Skeletal muscle satellite cell (primary cell): ENCODE results near the gene SPATC1L.
"Not testable (repeated sequence)": the region's sequence is repeated elsewhere in the genome, so short reads cannot be mapped to it uniquely, and the experiment has no call there.

Experiments
- H3K27me3 ChIP-seq: 2 replicates; pipeline ENCODE4 v1.7.0; 2013; ENCODE audit warnings: low read length; ENCODE audit not compliant: control insufficient read depth, insufficient read depth
- H3K36me3 ChIP-seq: 2 replicates; pipeline ENCODE4 v1.7.0; 2013; ENCODE audit warnings: mild to moderate bottlenecking, control low read depth, low read length; ENCODE audit not compliant: insufficient read depth
- H3K4me1 ChIP-seq: 2 replicates; pipeline ENCODE4 v1.7.0; 2013; ENCODE audit warnings: low read length; ENCODE audit not compliant: control insufficient read depth, insufficient read depth
- H3K4me2 ChIP-seq: 2 replicates; pipeline ENCODE4 v1.7.0; 2013; ENCODE audit warnings: mild to moderate bottlenecking, low read length
- H3K4me3 ChIP-seq: 2 replicates; pipeline ENCODE4 v1.7.0; 2013; ENCODE audit warnings: low read length
- H3K9ac ChIP-seq: 2 replicates; pipeline ENCODE4 v1.7.0; 2013; ENCODE audit warnings: mild to moderate bottlenecking, low read depth, low read length, moderate library complexity
- H3K9me3 ChIP-seq: replicated peaks from 2 replicates; pipeline ENCODE4 v1.7.0; 2013; ENCODE audit warnings: mild to moderate bottlenecking, control low read depth, low read length

SPATC1L gene

GRCh38 chr21:46178961-46179360, 5.3 kb downstream of the SPATC1L start:
- H3K27me3 ChIP-seq, result no peaks in the 10 kb centered on the region
- peaks cover 7% of the 10 kb centered on the region for H3K4me1 ChIP-seq
- no peak overlapping the region for H3K4me3 ChIP-seq
- no peak overlapping the region for H3K9ac ChIP-seq
- no peaks in the 10 kb centered on the region for H3K36me3 ChIP-seq
- H3K4me2 ChIP-seq, result no peak overlapping the region
- peaks cover 5% of the 10 kb centered on the region for H3K9me3 ChIP-seq

DNA sequence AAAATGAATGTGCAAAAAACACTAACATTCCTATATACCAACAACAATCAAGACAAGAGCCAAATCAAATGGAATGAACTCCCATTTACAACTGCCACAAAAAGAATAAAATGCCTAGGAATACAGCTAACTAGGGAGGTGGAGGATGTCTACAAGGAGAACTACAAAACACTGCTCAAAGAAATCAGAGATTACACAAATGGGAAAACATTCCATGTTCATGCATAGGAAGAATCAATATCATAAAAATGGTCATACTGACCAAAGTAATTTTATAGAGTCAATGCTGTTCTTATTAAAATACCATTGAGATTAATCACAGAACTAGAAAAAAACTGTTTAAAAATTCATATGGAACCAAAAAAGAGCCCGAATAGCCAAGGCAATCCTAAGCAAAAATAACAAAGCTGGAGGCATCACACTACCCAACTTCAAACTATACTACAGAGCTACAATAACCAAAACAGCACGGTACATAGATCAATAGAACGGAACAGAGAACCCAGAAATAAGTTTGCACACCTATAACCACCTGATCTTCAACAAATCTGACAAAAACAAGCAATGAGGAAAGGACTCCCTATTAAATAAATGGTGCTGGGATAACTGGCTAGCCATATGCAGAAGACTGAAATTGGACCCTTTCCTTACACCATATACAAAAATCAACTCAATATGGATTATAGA, 7.7 kb downstream of the SPATC1L start:
- H3K4me3 ChIP-seq, H3K27me3 ChIP-seq, H3K9me3 ChIP-seq, H3K4me2 ChIP-seq, H3K4me1 ChIP-seq, H3K36me3 ChIP-seq, H3K9ac ChIP-seq: not testable (repeated sequence)

DNA sequence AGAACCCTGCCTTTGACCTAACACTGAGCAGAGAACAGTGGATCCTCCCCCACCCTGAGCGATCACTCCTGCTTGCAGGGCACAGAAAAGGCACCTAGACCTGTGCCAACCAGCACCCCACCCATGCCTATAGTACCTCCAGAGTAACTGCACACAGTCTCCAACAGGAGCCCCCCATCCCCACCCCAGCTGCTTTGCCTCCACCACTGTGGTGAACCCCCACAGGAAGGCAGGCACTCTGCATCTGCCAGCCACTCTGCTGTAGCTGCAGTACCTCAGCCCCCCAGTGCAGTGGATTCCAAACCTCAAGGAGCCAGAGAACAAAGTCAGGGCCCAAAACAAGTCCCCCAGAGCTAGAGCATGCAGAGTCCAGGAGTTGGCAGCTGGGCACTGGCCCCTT, 10.7 kb downstream of the SPATC1L start:
- H3K27me3 ChIP-seq, result no peaks in the 10 kb centered on the region
- H3K36me3 ChIP-seq, result no peaks in the 10 kb centered on the region
- no peak overlapping the region for H3K4me2 ChIP-seq
- H3K9me3 ChIP-seq, result peaks cover 5% of the 10 kb centered on the region
- H3K4me3 ChIP-seq, result no peak overlapping the region
- no peaks in the 10 kb centered on the region for H3K4me1 ChIP-seq
- H3K9ac ChIP-seq, result no peak overlapping the region

DNA sequence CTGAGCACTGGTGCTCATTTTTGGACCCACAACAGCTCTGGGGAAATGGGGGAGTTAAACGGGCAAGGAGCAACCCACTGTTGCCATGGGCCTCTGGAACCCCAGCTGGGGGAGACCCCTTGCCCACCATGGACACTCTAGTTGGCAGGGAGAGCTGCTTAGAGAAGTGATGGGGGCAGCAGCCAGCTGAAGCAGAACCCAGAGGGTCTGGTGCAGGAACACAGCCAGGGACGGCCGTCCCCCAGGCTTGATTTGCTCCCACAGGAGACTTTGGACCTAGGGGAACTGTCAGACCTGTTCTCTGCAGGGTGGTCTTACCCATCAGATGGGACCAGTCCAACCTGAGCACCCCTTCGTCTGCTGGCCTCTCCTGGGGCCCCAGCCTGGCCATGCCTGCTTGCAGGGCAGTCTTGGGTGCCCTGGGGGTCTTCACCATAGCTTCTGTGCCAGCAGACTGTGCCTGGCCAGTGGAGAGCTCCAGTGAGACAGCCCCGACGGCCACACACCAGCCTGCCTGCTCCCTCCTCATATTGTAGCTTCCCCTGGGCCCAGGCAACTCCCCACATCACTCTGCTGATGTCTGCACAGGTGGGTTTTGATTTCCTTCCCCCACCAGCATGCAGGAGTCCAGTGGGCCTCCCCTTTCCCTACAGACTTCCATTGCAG, 11.3 kb downstream of the SPATC1L start:
- Histone ChIP-seq H3K4me2 (no peak overlapping the region), H3K27me3 (no peaks in the 10 kb centered on the region), H3K36me3 (no peaks in the 10 kb centered on the region), H3K9me3 (peaks cover 5% of the 10 kb centered on the region), H3K9ac (no peak overlapping the region), H3K4me3 (no peak overlapping the region), H3K4me1 (no peaks in the 10 kb centered on the region)

DNA sequence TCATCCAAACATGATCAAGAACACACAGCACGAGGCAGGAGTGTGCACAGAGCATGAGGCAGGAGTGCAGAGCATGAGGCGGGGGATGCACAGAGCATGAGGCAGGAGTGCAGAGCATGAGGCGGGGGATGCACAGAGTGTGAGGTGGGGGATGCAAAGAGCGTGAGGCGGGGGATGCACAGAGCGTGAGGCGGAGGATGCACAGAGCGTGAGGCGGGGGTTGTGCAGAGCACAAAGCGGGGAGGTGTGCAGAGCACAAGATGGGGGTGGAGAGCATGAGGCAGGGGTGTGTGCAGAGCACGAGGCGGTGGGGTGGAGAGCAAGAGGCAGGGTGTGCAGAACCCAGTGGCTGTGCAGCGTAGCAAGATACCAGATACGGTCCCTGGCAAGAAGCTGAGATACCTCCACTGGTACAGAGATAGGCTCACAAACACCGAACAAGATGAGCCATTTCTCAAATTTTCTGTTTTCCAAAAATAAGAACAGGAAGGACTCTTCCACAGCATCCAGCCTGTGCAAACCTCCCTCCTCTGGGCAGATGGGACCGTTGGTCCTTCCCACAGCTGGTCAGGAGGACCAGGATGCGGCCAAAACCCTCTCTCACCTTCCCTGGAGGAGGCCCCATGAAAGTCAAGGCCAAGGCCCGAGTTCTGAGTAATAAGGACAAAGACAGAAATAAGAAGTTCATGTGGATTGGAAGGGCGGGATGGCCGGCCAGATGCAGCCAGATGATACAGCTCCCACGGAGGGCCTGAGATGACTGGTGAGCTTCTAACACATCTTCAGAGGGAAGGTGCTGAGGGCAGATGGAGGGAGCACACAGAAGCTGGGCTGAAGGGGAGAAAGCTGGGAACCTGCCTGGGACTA, 12.0 kb downstream of the SPATC1L start:
- H3K9me3 ChIP-seq, result peaks cover 5% of the 10 kb centered on the region
- no peak overlapping the region for H3K4me3 ChIP-seq
- H3K36me3 ChIP-seq, result no peaks in the 10 kb centered on the region
- no peaks in the 10 kb centered on the region for H3K4me1 ChIP-seq
- no peaks in the 10 kb centered on the region for H3K27me3 ChIP-seq
- H3K4me2 ChIP-seq, result no peak overlapping the region
- H3K9ac ChIP-seq, result no peak overlapping the region

DNA sequence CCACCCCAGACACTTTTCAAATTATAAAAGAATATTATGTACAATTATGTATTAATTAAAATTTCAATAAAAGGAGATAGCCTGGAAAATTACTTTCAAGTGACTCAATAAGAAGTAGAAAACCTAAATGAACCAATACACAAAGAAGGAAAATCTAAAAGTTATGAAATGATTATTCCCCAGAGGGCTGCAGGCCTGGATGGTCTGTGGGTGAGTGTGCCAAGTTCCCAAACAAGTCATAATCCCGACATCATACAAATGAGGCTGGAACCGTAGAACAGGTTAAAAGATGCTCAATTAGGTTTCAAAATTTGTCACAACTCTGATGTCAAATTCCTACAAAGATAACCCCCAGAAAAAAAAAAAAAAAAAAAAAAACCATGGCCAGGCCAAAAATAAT, 12.7 kb downstream of the SPATC1L start:
- H3K4me2 ChIP-seq, result no peak overlapping the region

GRCh38 chr21:46170436-46171193, 13.6 kb downstream of the SPATC1L start:
- H3K4me1 ChIP-seq, H3K36me3 ChIP-seq, H3K4me3 ChIP-seq, H3K4me2 ChIP-seq, H3K9me3 ChIP-seq, H3K27me3 ChIP-seq, H3K9ac ChIP-seq: not testable (repeated sequence)

More for the DNA sequence above, 12.7 kb downstream of the SPATC1L start:
- H3K27me3 ChIP-seq, result no peaks in the 10 kb centered on the region
- H3K9ac ChIP-seq, result no peak overlapping the region
- no peaks in the 10 kb centered on the region for H3K36me3 ChIP-seq
- H3K4me3 ChIP-seq, result no peak overlapping the region
- peaks cover 2% of the 10 kb centered on the region for H3K9me3 ChIP-seq
- no peaks in the 10 kb centered on the region for H3K4me1 ChIP-seq

DNA sequence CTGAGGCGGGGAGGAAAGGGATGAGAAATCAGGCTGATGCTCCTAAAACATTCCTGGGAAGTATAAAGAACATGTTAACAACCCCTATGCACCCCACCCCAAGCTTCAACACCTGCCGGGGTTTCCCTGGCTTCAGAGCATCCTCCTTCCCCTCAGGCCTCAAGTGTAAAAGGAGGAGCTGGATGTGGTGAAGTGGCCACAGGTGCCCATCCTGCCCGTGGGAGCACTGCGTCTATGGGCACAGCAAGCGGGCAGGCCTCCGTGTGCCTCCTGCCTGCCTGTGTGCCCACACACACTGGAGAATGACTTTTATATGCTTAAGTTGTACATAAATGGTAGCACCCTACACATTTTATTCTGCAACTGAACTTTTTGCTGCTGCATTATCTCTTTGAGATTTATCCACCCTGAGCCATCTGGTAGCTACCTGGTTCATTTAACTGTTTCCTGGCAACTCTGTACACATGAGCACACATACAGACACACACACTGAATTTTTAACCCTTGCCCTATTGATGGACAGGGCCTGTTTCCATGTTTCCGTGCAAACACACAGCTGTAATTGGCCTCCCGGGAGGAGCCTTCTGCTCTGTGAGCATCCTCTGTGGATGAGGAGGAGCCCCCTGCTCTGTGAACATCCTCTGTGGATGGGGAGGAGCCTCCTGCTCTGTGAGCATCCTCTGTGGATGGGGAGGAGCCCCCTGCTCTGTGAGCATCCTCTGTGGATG, 15.4 kb downstream of the SPATC1L start:
- no peaks in the 10 kb centered on the region for H3K9me3 ChIP-seq
- H3K4me3 ChIP-seq, result no peak overlapping the region
- H3K27me3 ChIP-seq, result no peaks in the 10 kb centered on the region
- no peak overlapping the region for H3K4me2 ChIP-seq
- H3K4me1 ChIP-seq, result no peaks in the 10 kb centered on the region
- no peaks in the 10 kb centered on the region for H3K36me3 ChIP-seq
- H3K9ac ChIP-seq, result no peak overlapping the region

DNA sequence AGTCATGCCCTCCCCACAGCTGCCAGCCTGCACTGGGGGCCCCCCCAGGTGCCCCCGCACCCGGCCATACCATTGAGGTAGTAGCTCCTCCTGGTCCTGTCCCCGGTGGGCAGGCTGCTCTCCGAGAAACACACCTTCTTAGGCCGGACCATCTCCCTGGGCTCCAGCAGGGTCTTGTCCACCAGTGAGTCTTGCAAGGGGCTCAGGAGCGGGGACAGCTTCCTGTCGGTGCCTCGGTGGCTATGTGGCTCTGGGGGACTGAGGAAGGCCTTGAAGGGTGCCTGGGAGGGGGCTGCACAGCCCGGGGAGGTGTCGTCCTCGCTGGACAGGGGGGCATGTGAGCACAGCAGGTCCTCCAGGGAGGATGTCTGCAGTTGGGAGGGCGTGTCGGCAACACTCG, 16.0 kb downstream of the SPATC1L start:
- H3K4me1 ChIP-seq, result no peaks in the 10 kb centered on the region
- no peaks in the 10 kb centered on the region for H3K27me3 ChIP-seq
- no peak overlapping the region for H3K4me3 ChIP-seq
- H3K36me3 ChIP-seq, result no peaks in the 10 kb centered on the region
- H3K9me3 ChIP-seq, result no peaks in the 10 kb centered on the region
- no peak overlapping the region for H3K4me2 ChIP-seq
- H3K9ac ChIP-seq, result no peak overlapping the region

DNA sequence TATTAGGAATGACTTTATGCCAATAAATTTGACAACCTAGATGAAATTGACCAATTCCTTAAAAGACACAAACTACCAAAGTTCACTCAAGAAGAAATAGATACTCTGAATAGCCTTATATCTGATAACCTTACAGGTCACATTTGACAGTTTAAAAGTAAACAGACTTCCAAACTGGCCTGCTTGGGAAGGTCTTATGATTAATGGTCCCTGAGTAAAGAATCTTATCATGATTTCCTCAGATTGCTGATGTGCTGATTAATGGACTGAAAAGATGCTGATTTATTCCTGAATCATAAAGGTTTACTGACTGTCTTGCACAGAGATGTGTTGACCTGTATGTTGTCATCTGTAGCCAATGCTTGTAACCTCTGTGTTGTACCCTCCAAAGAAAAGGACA, 19.2 kb downstream of the SPATC1L start:
- Histone ChIP-seq H3K4me3 (no peak overlapping the region), H3K9ac (no peak overlapping the region), H3K9me3 (no peaks in the 10 kb centered on the region), H3K4me1 (no peaks in the 10 kb centered on the region), H3K27me3 (no peaks in the 10 kb centered on the region), H3K36me3 (peaks cover under 1% of the 10 kb centered on the region), H3K4me2 (no peak overlapping the region)

- H3K4me2 ChIP-seq, result no peak overlapping the region
- H3K4me3 ChIP-seq, result no peak overlapping the region
- H3K36me3 ChIP-seq, result peaks cover 4% of the 10 kb centered on the region
- no peaks in the 10 kb centered on the region for H3K27me3 ChIP-seq
- no peak overlapping the region for H3K9ac ChIP-seq
- no peaks in the 10 kb centered on the region for H3K4me1 ChIP-seq
- H3K9me3 ChIP-seq, result no peaks in the 10 kb centered on the region
These were observed 20.9 kb downstream of the SPATC1L start for GRCh38 chr21:46163380-46163779.
